Glomerular endothelial cell (primary cell): ENCODE measurements around the gene SLF2. TPM values are rescaled to one million over a fixed set of nuclear protein-coding genes. Genes with fewer than 3 reads are reported as not detected.

ENCODE experiments used
- DNase-seq: peaks from one replicate; pipeline ENCODE4 v3.0.0-alpha.2; 2011; ENCODE audit warnings: low read depth, low spot score; ENCODE audit errors: extremely low read depth
- total RNA-seq: library from RNA; depleted of rRNA; stranded (reverse); fragments of >200 nt; gene quantifications from 2 replicates; pipeline ENCODE4 v1.2.3, GENCODE V29; 2015

The SLF2 gene
- total RNA-seq, 1 donor from 2014 or later = 29.5 TPM

- no peak for DNase-seq
Measured at GRCh38 chr10:101011517-101012423, 99.0 kb downstream of the SLF2 start.

DNA sequence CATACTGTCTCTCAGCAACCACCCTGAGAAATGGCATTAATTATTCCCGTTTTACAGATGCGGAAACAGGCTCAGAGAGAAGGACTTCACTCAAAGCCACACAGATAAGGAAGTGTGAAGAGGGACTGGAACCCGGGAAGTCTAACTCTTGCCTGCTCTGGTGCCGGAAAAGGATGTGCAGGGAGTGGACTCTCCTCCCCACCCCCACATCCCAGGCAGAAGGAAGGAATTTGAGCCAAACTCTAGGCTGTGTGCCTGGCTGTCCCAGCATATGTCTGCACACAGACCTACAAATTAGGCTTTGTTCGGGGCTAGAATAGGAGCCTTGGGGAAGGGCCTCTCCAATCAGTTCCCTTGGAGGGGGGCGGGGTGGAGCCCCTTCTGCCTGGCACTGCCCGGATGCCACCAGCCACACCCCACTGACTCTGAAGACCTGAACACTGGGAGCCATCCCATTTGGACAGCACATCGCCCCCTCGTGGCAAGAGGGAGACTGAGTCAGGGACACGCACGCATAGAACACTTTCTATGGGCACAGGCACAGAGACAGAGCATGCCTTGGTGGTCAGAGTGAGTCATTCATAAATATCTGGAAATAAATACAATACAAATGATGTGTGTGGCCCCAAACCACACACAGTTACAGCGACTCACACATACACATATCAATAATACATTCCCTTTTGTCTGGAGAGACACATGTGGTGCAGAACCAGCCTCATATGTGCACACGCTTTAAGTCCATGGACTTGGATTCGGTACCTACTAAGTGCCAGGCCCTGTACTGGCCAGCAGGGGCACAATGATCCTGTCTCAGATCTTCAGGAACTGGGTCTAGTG lies 100.0 kb downstream of the SLF2 start:
- peak; percentile 84 for DNase-seq

GRCh38 chr10:101013365-101013825 lies 100.6 kb downstream of the SLF2 start:
- no peak for DNase-seq

GRCh38 chr10:101014230-101014884 lies 101.6 kb downstream of the SLF2 start:
- DNase-seq = no peak

Other genes starting within 250 kb of the SLF2 start
- 3.2 and 3.9 TPM in 2 replicates for gene PAX2, start 167.4 kb upstream of the SLF2 start, total RNA-seq
- 6.9 and 10.0 TPM in 2 replicates for gene SEMA4G, start 56.5 kb downstream of the SLF2 start, total RNA-seq
- 80.9 and 85.6 TPM in 2 replicates for gene MRPL43, start 74.5 kb downstream of the SLF2 start, total RNA-seq
- gene TWNK, start 74.6 kb downstream of the SLF2 start, total RNA-seq = 4.7 and 11.6 TPM in 2 replicates
- gene LZTS2, start 86.8 kb downstream of the SLF2 start, total RNA-seq = 109 and 114 TPM in 2 replicates
- gene PDZD7, start 118.2 kb downstream of the SLF2 start, total RNA-seq = 0.82 and 1.2 TPM in 2 replicates
- gene SFXN3, start 118.3 kb downstream of the SLF2 start, total RNA-seq = 112 and 151 TPM in 2 replicates
- gene KAZALD1, start 149.0 kb downstream of the SLF2 start, total RNA-seq = 0.12 TPM in 1 of 2 replicates, not detected in the other
- gene TLX1, start 218.3 kb downstream of the SLF2 start, total RNA-seq = not detected in 2 replicates